ENCODE results near the gene BRPF3.

- TF ChIP-seq CEBPB (IDR thresholded peaks at IDR 0.05; ENCODE audit: borderline replicate concordance in 1 of 2, low read depth in 2 of 2, low read length in 2 of 2), result no peak
- TF ChIP-seq, protein P1, sequence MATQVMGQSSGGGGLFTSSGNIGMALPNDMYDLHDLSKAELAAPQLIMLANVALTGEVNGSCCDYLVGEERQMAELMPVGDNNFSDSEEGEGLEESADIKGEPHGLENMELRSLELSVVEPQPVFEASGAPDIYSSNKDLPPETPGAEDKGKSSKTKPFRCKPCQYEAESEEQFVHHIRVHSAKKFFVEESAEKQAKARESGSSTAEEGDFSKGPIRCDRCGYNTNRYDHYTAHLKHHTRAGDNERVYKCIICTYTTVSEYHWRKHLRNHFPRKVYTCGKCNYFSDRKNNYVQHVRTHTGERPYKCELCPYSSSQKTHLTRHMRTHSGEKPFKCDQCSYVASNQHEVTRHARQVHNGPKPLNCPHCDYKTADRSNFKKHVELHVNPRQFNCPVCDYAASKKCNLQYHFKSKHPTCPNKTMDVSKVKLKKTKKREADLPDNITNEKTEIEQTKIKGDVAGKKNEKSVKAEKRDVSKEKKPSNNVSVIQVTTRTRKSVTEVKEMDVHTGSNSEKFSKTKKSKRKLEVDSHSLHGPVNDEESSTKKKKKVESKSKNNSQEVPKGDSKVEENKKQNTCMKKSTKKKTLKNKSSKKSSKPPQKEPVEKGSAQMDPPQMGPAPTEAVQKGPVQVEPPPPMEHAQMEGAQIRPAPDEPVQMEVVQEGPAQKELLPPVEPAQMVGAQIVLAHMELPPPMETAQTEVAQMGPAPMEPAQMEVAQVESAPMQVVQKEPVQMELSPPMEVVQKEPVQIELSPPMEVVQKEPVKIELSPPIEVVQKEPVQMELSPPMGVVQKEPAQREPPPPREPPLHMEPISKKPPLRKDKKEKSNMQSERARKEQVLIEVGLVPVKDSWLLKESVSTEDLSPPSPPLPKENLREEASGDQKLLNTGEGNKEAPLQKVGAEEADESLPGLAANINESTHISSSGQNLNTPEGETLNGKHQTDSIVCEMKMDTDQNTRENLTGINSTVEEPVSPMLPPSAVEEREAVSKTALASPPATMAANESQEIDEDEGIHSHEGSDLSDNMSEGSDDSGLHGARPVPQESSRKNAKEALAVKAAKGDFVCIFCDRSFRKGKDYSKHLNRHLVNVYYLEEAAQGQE (IDR thresholded peaks at IDR 0.05; ENCODE audit: low read depth, low read length), result no peak
- TF ChIP-seq, protein P2, sequence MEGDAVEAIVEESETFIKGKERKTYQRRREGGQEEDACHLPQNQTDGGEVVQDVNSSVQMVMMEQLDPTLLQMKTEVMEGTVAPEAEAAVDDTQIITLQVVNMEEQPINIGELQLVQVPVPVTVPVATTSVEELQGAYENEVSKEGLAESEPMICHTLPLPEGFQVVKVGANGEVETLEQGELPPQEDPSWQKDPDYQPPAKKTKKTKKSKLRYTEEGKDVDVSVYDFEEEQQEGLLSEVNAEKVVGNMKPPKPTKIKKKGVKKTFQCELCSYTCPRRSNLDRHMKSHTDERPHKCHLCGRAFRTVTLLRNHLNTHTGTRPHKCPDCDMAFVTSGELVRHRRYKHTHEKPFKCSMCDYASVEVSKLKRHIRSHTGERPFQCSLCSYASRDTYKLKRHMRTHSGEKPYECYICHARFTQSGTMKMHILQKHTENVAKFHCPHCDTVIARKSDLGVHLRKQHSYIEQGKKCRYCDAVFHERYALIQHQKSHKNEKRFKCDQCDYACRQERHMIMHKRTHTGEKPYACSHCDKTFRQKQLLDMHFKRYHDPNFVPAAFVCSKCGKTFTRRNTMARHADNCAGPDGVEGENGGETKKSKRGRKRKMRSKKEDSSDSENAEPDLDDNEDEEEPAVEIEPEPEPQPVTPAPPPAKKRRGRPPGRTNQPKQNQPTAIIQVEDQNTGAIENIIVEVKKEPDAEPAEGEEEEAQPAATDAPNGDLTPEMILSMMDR (IDR thresholded peaks at IDR 0.05 in 2 of 3, conservative IDR thresholded peaks at IDR 0.05 in 1 of 3; ENCODE audit: control insufficient read depth in 2 of 3, extremely low read depth in 1 of 3, insufficient read depth in 1 of 3, low read depth in 3 of 3, low read length in 3 of 3), result no peak
- TF ChIP-seq GABPA (IDR thresholded peaks at IDR 0.05; ENCODE audit: low read depth), result no peak
These were observed 40.9 kb upstream of the BRPF3 start for GRCh38 chr6:36155662-36156061.

Measured in GM12878 (cell line).